HepG2 (cell line): ENCODE data around the gene PTPRCAP. TPM values are rescaled to one million over a fixed set of nuclear protein-coding genes. Genes with fewer than 3 reads are reported as not detected.

ENCODE experiments used
- ATAC-seq: fragments of 200-7000 bp; cut with Tn5 transposase; 3 replicates; pipeline ENCODE4 v1.9.1; 2020; ENCODE audit warnings: mild to moderate bottlenecking, moderate library complexity
- BruUV-seq: library from RNA; stranded (reverse); fragments of 400-500 nt; replicated peaks from 2 replicates; lab custom pipeline; 2021; lab: Mats Ljungman, UMichigan
- CTCF ChIA-PET: fragments of 300-600 bp; formaldehyde crosslinking; extraction: SDS; loops from one replicate; lab custom pipeline; 2021; ENCODE audit warnings: low total read pairs, inconsistent platforms, low intra/inter-chr PET ratio; lab: Yijun Ruan, JAX
- POLR2A ChIA-PET: fragments of 350-600 bp; sonication (Branson Sonifier 250); formaldehyde crosslinking; loops from one replicate; lab custom pipeline; 2020; ENCODE audit warnings: antibody characterized with exemption, inconsistent platforms; lab: Yijun Ruan, JAX
- DNase-seq: peaks from one replicate; pipeline ENCODE4 v3.0.0-alpha.2; 2015; ENCODE audit warnings: low spot score
- FAIRE-seq: peaks from 3 replicates; lab custom pipeline; 2011; peaks lifted over from hg19 to GRCh38; lab: Jason Lieb, UNC
- H2AFZ ChIP-seq: one replicate; pipeline ENCODE4 v1.6.1; 2011; ENCODE audit warnings: low read length, inconsistent platforms
- H3K27ac ChIP-seq: fragments of 300-600 bp; 3 replicates; pipeline ENCODE4 v1.8.0; 2011; ENCODE audit warnings: mixed run types, mild to moderate bottlenecking, mixed read lengths, low read length, inconsistent platforms; ENCODE audit not compliant: insufficient read depth; ENCODE audit errors: extremely low read length
- H3K27me3 ChIP-seq, 2 experiments: fragments of 200-600 bp in 1 of 2; 2 replicates in 1 of 2; 3 replicates in 1 of 2; pipeline versions ENCODE4 v1.6.0 to v1.8.0; 2011; ENCODE audit warnings: low read length in 2 of 2, mild to moderate bottlenecking in 2 of 2, moderate library complexity in 2 of 2, inconsistent platforms in 1 of 2; ENCODE audit not compliant: insufficient read depth in 2 of 2, control insufficient read depth in 1 of 2
- H3K36me3 ChIP-seq, 2 experiments: fragments of 200-600 bp in 1 of 2; replicated peaks in 1 of 2; 2 replicates in 1 of 2; 3 replicates in 1 of 2; pipeline versions ENCODE4 v1.5.1 to v1.8.0; 2011; ENCODE audit warnings: low read length in 2 of 2, inconsistent platforms in 1 of 2; ENCODE audit not compliant: insufficient read depth in 2 of 2, control insufficient read depth in 1 of 2
- H3K4me1 ChIP-seq: 2 replicates; pipeline ENCODE4 v1.5.1; 2012; ENCODE audit warnings: low read length, inconsistent platforms; ENCODE audit not compliant: insufficient read depth
- H3K4me2 ChIP-seq: 2 replicates; pipeline ENCODE4 v1.6.0; 2011; ENCODE audit warnings: low read depth, low read length, inconsistent platforms
- H3K4me3 ChIP-seq, 3 experiments: fragments of 200-600 bp in 1 of 3; sonication (generic), shearing (Covaris generic) in 1 of 3; replicated peaks in 1 of 3; 2 replicates each; pipeline ENCODE4 v1.5.1; 2011 to 2016; ENCODE audit warnings: low read length in 3 of 3, inconsistent platforms in 2 of 3, low read depth in 2 of 3, mild to moderate bottlenecking in 2 of 3, control low read depth in 1 of 3, mixed read lengths in 1 of 3; ENCODE audit not compliant: insufficient read depth in 1 of 3
- H3K79me2 ChIP-seq: one replicate; pipeline ENCODE4 v1.6.1; 2011; ENCODE audit warnings: low read length, inconsistent platforms; ENCODE audit not compliant: insufficient read depth
- H3K9ac ChIP-seq: 2 replicates; pipeline ENCODE4 v1.6.0; 2011; ENCODE audit warnings: mild to moderate bottlenecking, low read depth, low read length, inconsistent platforms; ENCODE audit not compliant: insufficient read depth
- H3K9me3 ChIP-seq: 2 replicates; pipeline ENCODE4 v1.5.1; 2012; ENCODE audit warnings: mild to moderate bottlenecking, low read length
- H4K20me1 ChIP-seq: 2 replicates; pipeline ENCODE4 v1.6.0; 2011; ENCODE audit warnings: inconsistent platforms, mild to moderate bottlenecking, low read length, moderate library complexity; ENCODE audit not compliant: insufficient read depth
- HNRNPL ChIP-seq: fragments of 200-400 bp; formaldehyde crosslinking; IDR thresholded peaks from 2 replicates; pipeline ENCODE4 v1.6.1; 2017; ENCODE audit warnings: mild to moderate bottlenecking, low read depth, low read length
- HOXA9 ChIP-seq: sonication (generic); formaldehyde crosslinking; IDR thresholded peaks from 2 replicates; pipeline ENCODE4 v1.8.1; 2022; ENCODE audit warnings: missing genetic modification reagents, mild to moderate bottlenecking, moderate library complexity, borderline replicate concordance
- RBFOX2 ChIP-seq: fragments of 200-400 bp; formaldehyde crosslinking; IDR thresholded peaks from 2 replicates; pipeline ENCODE4 v1.6.1; 2017; ENCODE audit warnings: low read depth, mild to moderate bottlenecking, low read length
- ZNF546 ChIP-seq: sonication (generic); formaldehyde crosslinking; conservative IDR thresholded peaks from 2 replicates; pipeline ENCODE4 v1.8.1; 2023; ENCODE audit warnings: mild to moderate bottlenecking, missing genetic modification reagents
- WGBS: methylation state at CpG from one replicate; pipeline ENCODE4 v1.1.6; 2017; ENCODE audit warnings: low lambda C conversion rate; 5-methylcytosine and 5-hydroxymethylcytosine counted together
- in situ Hi-C: cut with HindIII; loops from 2 replicates; pipeline ENCODE4 v1.10.0; 2017; ENCODE audit warnings: low pct_unique_long_range_greater_than_20kb; ENCODE audit not compliant: extremely low pct_ligation_motif_present
- intact Hi-C: fragments of 100-400 bp; cut with micrococcal nuclease; formaldehyde crosslinking; loops from one replicate; pipeline ENCODE4 v1.10.0; 2022; ENCODE audit not compliant: unreplicated experiment
- polyA plus RNA-seq, 8 experiments: library from polyadenylated mRNA; depleted of rRNA in 3 of 8; stranded (reverse) in 7 of 8; unstranded in 1 of 8; fragments of >200 nt; fragmentation: Illumina TruSeq in 4 of 8; extraction: Trizol in 4 of 8; gene quantifications; 2 replicates each; pipeline versions ENCODE4 v1.2.1 to v1.2.3, GENCODE V29; 2011 to 2016; ENCODE audit warnings: low read depth in 4 of 8, missing spikeins in 1 of 8, mixed read lengths in 1 of 8; ENCODE audit not compliant: insufficient read depth in 1 of 8
- total RNA-seq, 5 experiments: library from RNA; depleted of rRNA; stranded (reverse); fragments of >200 nt; fragmentation: Illumina TruSeq; extraction: Trizol; gene quantifications; 2 replicates each; pipeline ENCODE4 v1.2.3, GENCODE V29; 2016; ENCODE audit warnings: low read depth in 1 of 5

The PTPRCAP gene
- total and polyA plus RNA-seq, 2 of the 13 experiments (the other 11 are each of a cell fraction or from before 2014, with no cell fraction given) = 0.60 to 0.70 TPM

- peak overlapping the region; percentile 87 for H3K4me2 ChIP-seq
- H3K9ac ChIP-seq = no peak overlapping the region; the same call in 1 of the 2 replicates
- peaks cover 21% of the 10 kb centered on the region for H3K4me1 ChIP-seq
- ATAC-seq = no peak
- no peak for FAIRE-seq
- peaks cover 0 to 1% of the 10 kb centered on the region in 2 experiments; a peak in 1 of 5 replicates for H3K27me3 ChIP-seq
- no peak overlapping the region; a peak in 2 of 6 replicates for H3K4me3 ChIP-seq
- peaks cover 3% of the 10 kb centered on the region for H3K79me2 ChIP-seq
- H3K9me3 ChIP-seq = no peaks in the 10 kb centered on the region
- TF ChIP-seq ZNF546 (CRISPR knock-in tag) (no peak), RBFOX2 (peak; percentile 40; the same call in 1 of the 2 replicates)
- in situ Hi-C loops = no loop called here
- H4K20me1 ChIP-seq = no peaks in the 10 kb centered on the region
- intact Hi-C loops = loop anchor here (2.0 kb wide), 1 partner anchor 13 kb away; the partner anchor contains the start of gene RPS6KB2
- peaks cover 0 to 4% of the 10 kb centered on the region in 2 experiments; a peak in 2 of 5 replicates for H3K36me3 ChIP-seq
- TSS peak; percentile 56 for BruUV-seq
- H3K27ac ChIP-seq = no peak overlapping the region
- no peak overlapping the region for H2AFZ ChIP-seq
- ChIA-PET POLR2A (no interaction called here), CTCF (no interaction called here)
- 97% methylated on average over 18 of the region's 28 CpGs for WGBS
- no peak for DNase-seq
Observed at GRCh38 chr11:67441731-67442351, 4.4 kb upstream of the PTPRCAP start.

- no TSS peak for BruUV-seq
- no peak for FAIRE-seq
- H3K27ac ChIP-seq = no peak overlapping the region
- DNase-seq = no peak
- H3K4me1 ChIP-seq = peaks cover 21% of the 10 kb centered on the region
- CTCF ChIA-PET = no interaction called here
- WGBS = no CpG with 5 or more reads among the region's 21 CpGs
- ATAC-seq = no peak
- H3K36me3 ChIP-seq = peaks cover 0 to 4% of the 10 kb centered on the region in 2 experiments; a peak in 2 of 5 replicates
- no peak overlapping the region for H3K9ac ChIP-seq
- H3K79me2 ChIP-seq = peaks cover 3% of the 10 kb centered on the region
- H3K4me3 ChIP-seq = no peak overlapping the region
- no peaks in the 10 kb centered on the region for H4K20me1 ChIP-seq
- H3K27me3 ChIP-seq = peaks cover 0 to 1% of the 10 kb centered on the region in 2 experiments; a peak in 1 of 5 replicates
- intact Hi-C loops = no loop called here
- TF ChIP-seq RBFOX2 = 0 out of 2 replicates have a peak, but pooled peaks have one; percentile 14
- 0 out of 2 replicates have a peak, but pooled peaks have one; percentile 20 for TF ChIP-seq HNRNPL
- no peak for TF ChIP-seq HOXA9 (CRISPR knock-in tag)
- no peak overlapping the region for H3K4me2 ChIP-seq
- no peak overlapping the region for H2AFZ ChIP-seq
- POLR2A ChIA-PET = no interaction called here
- no peaks in the 10 kb centered on the region for H3K9me3 ChIP-seq
- in situ Hi-C loops = no loop called here
Observed at GRCh38 chr11:67441098-67441563, 3.6 kb upstream of the PTPRCAP start.
